Upper lobe of right lung (tissue), 1 donor: ENCODE data around the gene MON1A. TPM values are rescaled to one million over a fixed set of nuclear protein-coding genes. Genes with fewer than 3 reads are reported as not detected.

Experiments
- ATAC-seq: fragments of 200-7000 bp; cut with Tn5 transposase; one replicate; pipeline ENCODE4 v1.9.1; 2020; ENCODE audit warnings: mild to moderate bottlenecking, moderate library complexity
- DNase-seq: peaks from one replicate; pipeline ENCODE4 v3.0.0-alpha.2; 2020
- H3K27ac ChIP-seq: fragments of 200-600 bp; one replicate; pipeline ENCODE4 v1.8.0; 2022
- H3K27me3 ChIP-seq: fragments of 200-600 bp; one replicate; pipeline ENCODE4 v1.8.0; 2022; ENCODE audit warnings: mild to moderate bottlenecking
- H3K36me3 ChIP-seq: fragments of 200-600 bp; one replicate; pipeline ENCODE4 v1.8.0; 2022
- H3K4me1 ChIP-seq: fragments of 200-600 bp; one replicate; pipeline ENCODE4 v1.8.0; 2022
- H3K4me3 ChIP-seq: fragments of 200-600 bp; one replicate; pipeline ENCODE4 v1.8.0; 2022; ENCODE audit warnings: mild to moderate bottlenecking
- H3K9me3 ChIP-seq: fragments of 200-600 bp; one replicate; pipeline ENCODE4 v1.8.0; 2022
- CTCF ChIP-seq: fragments of 200-600 bp; IDR thresholded peaks from one replicate; pipeline ENCODE4 v1.8.0; 2022; ENCODE audit warnings: antibody characterized with exemption
- intact Hi-C: fragments of 100-400 bp; cut with DNase I; formaldehyde crosslinking; loops from one replicate; pipeline ENCODE4 v1.11.0; 2022
- total RNA-seq: library from RNA; stranded (reverse); fragmentation: NEBNext Ultra II Directional; extraction: Animal tissue kit (Norgen Biotek cat#: 25700); gene quantifications from one replicate; pipeline ENCODE4 v1.2.1, GENCODE V29; 2021
- donor health status: DM: no; HTN: yes; CAD: no; lungs with severe emphysema.

The MON1A gene
- total RNA-seq, 1 donor from 2014 or later: 10.2 TPM

- H3K4me1 ChIP-seq: no peaks in the 10 kb centered on the region
- DNase-seq (no peak), ATAC-seq (peak; percentile 60)
- H3K4me3 ChIP-seq: no peak overlapping the region
- no peaks in the 10 kb centered on the region for H3K9me3 ChIP-seq
- H3K36me3 ChIP-seq: peaks cover 23% of the 10 kb centered on the region
- intact Hi-C loops: loop anchor here (10.0 kb wide), 1 partner anchor 120 kb away; the partner anchor contains the start of gene CDHR4
- no peak overlapping the region for H3K27ac ChIP-seq
- H3K27me3 ChIP-seq: no peaks in the 10 kb centered on the region
- no peak for TF ChIP-seq CTCF
These were observed 14.7 kb downstream of the MON1A start for GRCh38 chr3:49914906-49915305.

DNA sequence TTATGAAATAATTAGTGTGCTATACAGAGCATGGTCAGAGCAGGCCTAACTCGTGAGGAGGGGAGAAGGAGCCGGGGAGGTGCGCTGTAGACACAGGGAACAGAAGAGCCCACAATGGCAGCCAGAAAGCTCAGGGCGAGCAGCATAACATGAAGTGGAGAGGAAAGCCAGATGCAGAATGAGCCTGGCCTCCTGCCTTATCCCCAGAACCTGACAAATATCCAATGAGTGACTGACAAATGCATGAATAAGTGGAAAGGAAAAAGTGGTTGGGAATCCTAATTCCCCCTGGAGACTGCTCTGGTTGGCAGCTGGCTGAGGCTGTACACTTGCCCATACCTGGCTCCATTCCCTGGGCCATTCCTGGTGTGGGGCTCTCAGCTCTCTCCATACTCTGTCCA is 16.7 kb downstream of the MON1A start:
- Histone ChIP-seq H3K4me1 (no peaks in the 10 kb centered on the region), H3K36me3 (peaks cover 35% of the 10 kb centered on the region), H3K4me3 (no peak overlapping the region), H3K27ac (no peak overlapping the region), H3K27me3 (no peaks in the 10 kb centered on the region), H3K9me3 (no peaks in the 10 kb centered on the region)
- no peak for TF ChIP-seq CTCF
- ATAC-seq: no peak
- intact Hi-C loops: loop anchor here (10.0 kb wide), 1 partner anchor 118 kb away; the partner anchor contains the start of gene CDHR4
- no peak for DNase-seq

DNA sequence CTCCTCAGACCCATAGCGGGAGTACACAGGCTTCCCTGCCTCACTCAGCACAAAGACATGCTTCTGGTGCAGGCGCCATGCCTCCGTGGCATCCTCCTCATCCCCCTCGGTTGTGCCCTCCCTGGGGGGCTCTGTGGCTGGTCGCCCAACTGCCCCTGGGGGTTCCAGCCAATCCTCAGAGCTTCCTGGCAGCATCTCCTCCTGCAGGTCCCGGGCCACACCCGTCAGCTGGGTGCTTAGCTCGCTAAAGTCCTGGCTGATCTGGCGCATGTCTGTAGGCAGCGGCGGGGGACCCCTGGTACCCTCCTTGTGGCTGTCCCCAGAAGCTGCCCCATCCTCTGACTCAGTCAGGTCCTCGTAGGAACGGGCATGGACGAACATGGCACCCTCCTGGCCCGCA is 18.0 kb downstream of the MON1A start:
- no peak for TF ChIP-seq CTCF
- ATAC-seq (peak; percentile 5), DNase-seq (no peak)
- peaks cover 35% of the 10 kb centered on the region for H3K36me3 ChIP-seq
- H3K4me1 ChIP-seq: no peaks in the 10 kb centered on the region
- no peaks in the 10 kb centered on the region for H3K27me3 ChIP-seq
- H3K4me3 ChIP-seq: no peak overlapping the region
- no peaks in the 10 kb centered on the region for H3K9me3 ChIP-seq
- intact Hi-C loops: loop anchor here (10.0 kb wide), 1 partner anchor 117 kb away; the partner anchor contains the start of gene CDHR4
- H3K27ac ChIP-seq: no peak overlapping the region

DNA sequence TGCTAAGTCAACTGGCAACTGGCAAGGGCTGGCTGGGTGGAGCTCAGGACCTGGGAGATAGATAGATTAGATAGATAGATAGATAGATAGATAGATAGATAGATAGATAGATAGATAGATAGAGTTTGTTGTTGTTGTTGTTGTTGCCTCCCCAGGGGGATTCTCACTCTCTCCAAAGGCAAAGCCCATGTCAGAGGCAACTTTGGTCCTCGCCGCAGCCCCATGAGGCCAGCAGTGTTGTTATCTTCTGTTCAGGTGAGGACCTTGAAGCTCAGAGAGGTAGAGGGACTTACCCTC is 18.5 kb downstream of the MON1A start:
- DNase-seq (no peak), ATAC-seq (no peak)
- no peak overlapping the region for H3K4me3 ChIP-seq
- intact Hi-C loops: loop anchor here (10.0 kb wide), 1 partner anchor 116 kb away; the partner anchor contains the start of gene CDHR4
- H3K27me3 ChIP-seq: no peaks in the 10 kb centered on the region
- TF ChIP-seq CTCF: no peak
- no peak overlapping the region for H3K27ac ChIP-seq
- peaks cover 4% of the 10 kb centered on the region for H3K4me1 ChIP-seq
- H3K36me3 ChIP-seq: peaks cover 35% of the 10 kb centered on the region
- H3K9me3 ChIP-seq: no peaks in the 10 kb centered on the region

DNA sequence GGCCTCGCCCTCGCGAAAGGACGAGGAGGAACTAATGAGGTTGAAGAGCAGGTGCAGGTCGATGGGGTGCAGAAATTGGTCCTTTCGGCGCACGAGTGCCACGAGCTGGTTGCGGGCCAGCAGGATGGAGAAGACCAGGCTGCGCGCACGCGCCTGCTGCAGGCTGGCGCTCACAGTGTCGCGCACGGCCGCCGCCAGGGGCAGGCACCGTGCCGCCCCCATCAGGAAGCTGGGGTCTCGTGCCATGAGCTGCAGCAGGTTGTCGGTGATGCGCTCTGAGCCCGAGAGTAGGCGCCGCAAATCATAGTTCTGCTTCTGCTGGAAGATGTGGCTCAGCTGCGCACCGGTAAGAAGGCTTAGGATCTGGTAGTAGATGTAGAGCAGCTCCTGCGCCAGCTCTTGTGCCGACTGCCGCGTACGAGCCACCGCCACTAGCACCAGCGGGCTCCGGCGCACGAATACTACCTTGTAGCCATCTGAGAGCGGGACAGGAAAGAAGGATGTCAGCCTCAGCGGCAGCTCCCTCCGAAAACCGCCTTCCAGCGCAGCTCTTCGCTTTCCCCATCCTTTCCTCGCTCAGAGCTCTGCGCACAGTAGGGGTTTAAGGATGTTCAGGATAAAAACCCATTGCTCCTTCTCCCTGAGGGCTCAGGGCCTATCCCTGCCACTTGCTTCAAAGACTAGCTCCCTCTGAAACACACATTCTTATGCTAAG is 19.0 kb downstream of the MON1A start:
- Histone ChIP-seq H3K27ac (no peak overlapping the region), H3K9me3 (no peaks in the 10 kb centered on the region), H3K4me1 (peaks cover 9% of the 10 kb centered on the region), H3K4me3 (no peak overlapping the region), H3K27me3 (no peaks in the 10 kb centered on the region), H3K36me3 (peaks cover 35% of the 10 kb centered on the region)
- DNase-seq: no peak
- no peak for TF ChIP-seq CTCF
- ATAC-seq: no peak
- intact Hi-C loops: loop anchor here (10.0 kb wide), 1 partner anchor 116 kb away; the partner anchor contains the start of gene CDHR4
